Activated naive CD4-positive, alpha-beta T cell treated with anti-CD3 and anti-CD28 coated beads, Interleukin-2, amount 50 U/mL, for 16 hours (primary cell): ENCODE results near the gene GRAP.
A peak's percentile ranks its signal among the peaks of the same experiment; 100 is the strongest.
"Not testable (repeated sequence)": the region's sequence is repeated elsewhere in the genome, so short reads cannot be mapped to it uniquely, and the experiment has no call there.

Source experiments
- DNase-seq: peaks from one replicate; pipeline ENCODE4 v3.0.0-alpha.2; 2020

GRAP gene

GRCh38 chr17:19041871-19042270, 4.9 kb downstream of the GRAP start:
- not testable (repeated sequence) for DNase-seq

- DNase-seq, result not testable (repeated sequence)
Measured at GRCh38 chr17:19040350-19040749, 6.4 kb downstream of the GRAP start.

- not testable (repeated sequence) for DNase-seq
Measured at GRCh38 chr17:19038730-19039129, 8.0 kb downstream of the GRAP start.

GRCh38 chr17:19038007-19038406, 8.8 kb downstream of the GRAP start:
- not testable (repeated sequence) for DNase-seq

GRCh38 chr17:19037547-19037946, 9.2 kb downstream of the GRAP start:
- not testable (repeated sequence) for DNase-seq

- DNase-seq, result not testable (repeated sequence)
Measured at GRCh38 chr17:19036186-19036585, 10.6 kb downstream of the GRAP start.

GRCh38 chr17:19032377-19032988, 14.3 kb downstream of the GRAP start:
- DNase-seq, result not testable (repeated sequence)

- DNase-seq, result peak; percentile 52
Measured at GRCh38 chr17:19031729-19032128, 15.0 kb downstream of the GRAP start.

- not testable (repeated sequence) for DNase-seq
Measured at GRCh38 chr17:19030771-19031449, 15.8 kb downstream of the GRAP start.

GRCh38 chr17:19029740-19030139, 17.0 kb downstream of the GRAP start:
- not testable (repeated sequence) for DNase-seq

GRCh38 chr17:19028671-19029070, 18.1 kb downstream of the GRAP start:
- DNase-seq, result not testable (repeated sequence)

- no peak for DNase-seq
Measured at GRCh38 chr17:19024101-19025078, 22.4 kb downstream of the GRAP start.

GRCh38 chr17:19023209-19023999, 23.4 kb downstream of the GRAP start:
- DNase-seq, result no peak

- no peak for DNase-seq
Measured at GRCh38 chr17:19022747-19023146, 24.0 kb downstream of the GRAP start.

- no peak for DNase-seq
Measured at GRCh38 chr17:19022128-19022527, 24.6 kb downstream of the GRAP start.

GRCh38 chr17:19021622-19022083, 25.1 kb downstream of the GRAP start:
- peak; percentile 59 for DNase-seq

- DNase-seq, result not testable (repeated sequence)
Measured at GRCh38 chr17:19021011-19021621, 25.6 kb downstream of the GRAP start.

GRCh38 chr17:19020016-19020415, 26.7 kb downstream of the GRAP start:
- DNase-seq, result no peak

- no peak for DNase-seq
Measured at GRCh38 chr17:19019041-19019941, 27.5 kb downstream of the GRAP start.

GRCh38 chr17:19018600-19018950, 28.2 kb downstream of the GRAP start:
- no peak for DNase-seq
